Endothelial cell (in vitro differentiated cells): Measurements from ENCODE around the gene WDR17. TPM values are rescaled to one million over a fixed set of nuclear protein-coding genes. Genes with fewer than 3 reads are reported as not detected.

ENCODE experiments used
- DNase-seq: peaks from one replicate; pipeline ENCODE4 v3.0.0; 2021; ENCODE audit warnings: low spot score
- H3K27ac Mint-ChIP-seq: one replicate; pipeline ENCODE4 v1.8.0; 2021; ENCODE audit warnings: mixed read lengths, inconsistent platforms; ENCODE audit not compliant: unreplicated experiment
- H3K27me3 Mint-ChIP-seq: one replicate; pipeline ENCODE4 v1.8.0; 2021; ENCODE audit warnings: mild to moderate bottlenecking, moderate library complexity, mixed read lengths, inconsistent platforms; ENCODE audit not compliant: unreplicated experiment
- H3K36me3 Mint-ChIP-seq: one replicate; pipeline ENCODE4 v1.8.0; 2021; ENCODE audit warnings: mild to moderate bottlenecking, low read depth, mixed read lengths, inconsistent platforms; ENCODE audit not compliant: unreplicated experiment
- H3K4me1 Mint-ChIP-seq: one replicate; pipeline ENCODE4 v1.8.0; 2021; ENCODE audit warnings: mild to moderate bottlenecking, mixed read lengths, inconsistent platforms; ENCODE audit not compliant: unreplicated experiment
- H3K4me3 Mint-ChIP-seq: one replicate; pipeline ENCODE4 v1.8.0; 2021; ENCODE audit warnings: mild to moderate bottlenecking, mixed read lengths, inconsistent platforms; ENCODE audit not compliant: unreplicated experiment
- H3K9me3 Mint-ChIP-seq: one replicate; pipeline ENCODE4 v1.8.0; 2021; ENCODE audit warnings: mixed read lengths, inconsistent platforms; ENCODE audit not compliant: unreplicated experiment
- total RNA-seq: library from RNA; stranded (reverse); fragmentation: NEBNext Ultra II Directional; extraction: Animal tissue kit (Norgen Biotek cat#: 25700); gene quantifications from one replicate; pipeline ENCODE4 v1.2.1, GENCODE V29; 2021; ENCODE audit not compliant: unreplicated experiment
- TF ChIP-seq, protein P1 (sequence below): fragments of 200-600 bp; sonication (generic); IDR thresholded peaks from one replicate; pipeline ENCODE4 v1.5.0; 2021; ENCODE audit warnings: antibody characterized with exemption; ENCODE audit not compliant: unreplicated experiment

WDR17 gene
- total RNA-seq, 1 donor from 2014 or later = 0.64 TPM

DNA sequence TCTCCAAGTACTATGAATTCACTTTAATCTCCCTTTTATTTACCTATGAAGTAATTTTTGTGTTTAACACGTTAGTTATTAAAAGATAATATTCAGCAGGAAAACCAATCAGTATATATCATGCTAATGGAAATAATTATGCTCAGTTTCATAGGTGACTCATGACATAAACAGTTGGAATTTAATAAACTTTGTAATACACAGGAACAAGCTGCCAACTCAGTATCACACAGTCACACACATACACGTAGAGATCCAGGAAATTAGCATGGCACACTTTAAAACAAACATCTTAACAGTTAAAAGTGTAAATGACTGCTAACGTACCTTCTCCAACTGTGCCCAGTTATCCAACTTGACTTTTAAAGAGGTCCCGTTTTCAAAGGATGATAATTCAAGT is 127.5 kb downstream of the WDR17 start:
- no peak for DNase-seq
- TF ChIP-seq, protein P1, sequence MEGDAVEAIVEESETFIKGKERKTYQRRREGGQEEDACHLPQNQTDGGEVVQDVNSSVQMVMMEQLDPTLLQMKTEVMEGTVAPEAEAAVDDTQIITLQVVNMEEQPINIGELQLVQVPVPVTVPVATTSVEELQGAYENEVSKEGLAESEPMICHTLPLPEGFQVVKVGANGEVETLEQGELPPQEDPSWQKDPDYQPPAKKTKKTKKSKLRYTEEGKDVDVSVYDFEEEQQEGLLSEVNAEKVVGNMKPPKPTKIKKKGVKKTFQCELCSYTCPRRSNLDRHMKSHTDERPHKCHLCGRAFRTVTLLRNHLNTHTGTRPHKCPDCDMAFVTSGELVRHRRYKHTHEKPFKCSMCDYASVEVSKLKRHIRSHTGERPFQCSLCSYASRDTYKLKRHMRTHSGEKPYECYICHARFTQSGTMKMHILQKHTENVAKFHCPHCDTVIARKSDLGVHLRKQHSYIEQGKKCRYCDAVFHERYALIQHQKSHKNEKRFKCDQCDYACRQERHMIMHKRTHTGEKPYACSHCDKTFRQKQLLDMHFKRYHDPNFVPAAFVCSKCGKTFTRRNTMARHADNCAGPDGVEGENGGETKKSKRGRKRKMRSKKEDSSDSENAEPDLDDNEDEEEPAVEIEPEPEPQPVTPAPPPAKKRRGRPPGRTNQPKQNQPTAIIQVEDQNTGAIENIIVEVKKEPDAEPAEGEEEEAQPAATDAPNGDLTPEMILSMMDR = no peak
- Mint-ChIP-seq H3K4me1 (peaks cover 3% of the 10 kb centered on the region), H3K36me3 (no peaks in the 10 kb centered on the region), H3K27ac (no peak overlapping the region), H3K4me3 (no peak overlapping the region), H3K9me3 (no peaks in the 10 kb centered on the region), H3K27me3 (no peaks in the 10 kb centered on the region)

- DNase-seq = no peak
- Mint-ChIP-seq H3K27ac (no peak overlapping the region), H3K36me3 (no peaks in the 10 kb centered on the region), H3K4me1 (peaks cover 3% of the 10 kb centered on the region), H3K9me3 (no peaks in the 10 kb centered on the region), H3K4me3 (no peak overlapping the region), H3K27me3 (no peaks in the 10 kb centered on the region)
- TF ChIP-seq, protein P1 = no peak
These were observed 128.3 kb downstream of the WDR17 start for GRCh38 chr4:176193938-176194337.

DNA sequence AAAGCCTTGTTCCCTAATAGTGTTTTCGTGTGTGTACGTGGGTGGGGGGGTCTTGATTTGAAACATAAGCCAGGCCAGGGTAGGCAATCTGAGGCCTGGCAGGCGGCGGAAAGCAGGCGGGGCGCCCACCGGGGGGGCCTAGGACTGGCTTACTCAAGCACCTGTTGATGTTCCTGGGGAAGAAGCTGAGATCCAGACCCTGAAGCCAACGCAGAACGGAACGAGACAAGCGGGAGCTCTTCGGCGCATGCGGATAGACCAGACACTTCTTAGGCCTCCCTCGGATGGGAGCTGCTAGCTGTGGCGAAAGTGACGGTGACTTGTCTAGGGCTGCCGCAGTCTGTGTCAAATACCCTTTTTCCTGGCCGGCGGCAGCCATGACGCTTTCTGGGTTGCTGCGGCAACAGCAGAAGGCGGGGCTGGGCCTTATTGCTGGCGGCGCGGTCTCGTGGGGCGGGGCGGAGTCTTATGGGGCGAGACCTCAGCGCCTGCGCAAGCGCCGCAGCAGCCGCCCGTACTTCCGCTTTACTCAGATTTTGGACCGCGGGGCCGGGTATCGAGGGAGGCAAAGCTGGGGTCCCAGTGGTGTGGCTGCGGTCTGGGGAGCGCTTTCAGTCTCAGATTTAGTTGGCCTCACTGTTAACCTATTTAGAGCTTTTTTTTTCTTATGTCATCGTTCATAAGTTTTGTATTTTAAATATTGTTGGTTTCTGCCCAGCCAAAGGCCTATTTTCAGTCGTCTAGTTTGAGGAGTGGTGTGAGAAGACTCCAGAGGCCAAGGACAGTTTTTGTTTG is 129.7 kb downstream of the WDR17 start, which contains the start of gene SPATA4:
Gene SPATA4, minus strand, starts transcription at position 402 of the 795 bp plus-strand sequence. Its CDS starts 23 bp downstream, at position 379.
- H3K36me3 Mint-ChIP-seq = no peaks in the 10 kb centered on the region
- H3K9me3 Mint-ChIP-seq = no peaks in the 10 kb centered on the region
- peak; percentile 93 for DNase-seq
- peak within 1 kb of the TSS; percentile 85 for H3K4me3 Mint-ChIP-seq
- peak within 1 kb of the TSS; percentile 54 for H3K27ac Mint-ChIP-seq
- peaks cover 3% of the 10 kb centered on the region for H3K4me1 Mint-ChIP-seq
- TF ChIP-seq, protein P1 = no peak
- H3K27me3 Mint-ChIP-seq = no peaks in the 10 kb centered on the region

GRCh38 chr4:176198316-176198903 is 132.8 kb downstream of the WDR17 start:
- TF ChIP-seq, protein P1 = no peak
- DNase-seq = no peak
- Mint-ChIP-seq H3K27ac (no peak overlapping the region), H3K4me1 (peaks cover 3% of the 10 kb centered on the region), H3K9me3 (no peaks in the 10 kb centered on the region), H3K27me3 (peaks cover 1% of the 10 kb centered on the region), H3K36me3 (no peaks in the 10 kb centered on the region), H3K4me3 (no peak overlapping the region)

DNA sequence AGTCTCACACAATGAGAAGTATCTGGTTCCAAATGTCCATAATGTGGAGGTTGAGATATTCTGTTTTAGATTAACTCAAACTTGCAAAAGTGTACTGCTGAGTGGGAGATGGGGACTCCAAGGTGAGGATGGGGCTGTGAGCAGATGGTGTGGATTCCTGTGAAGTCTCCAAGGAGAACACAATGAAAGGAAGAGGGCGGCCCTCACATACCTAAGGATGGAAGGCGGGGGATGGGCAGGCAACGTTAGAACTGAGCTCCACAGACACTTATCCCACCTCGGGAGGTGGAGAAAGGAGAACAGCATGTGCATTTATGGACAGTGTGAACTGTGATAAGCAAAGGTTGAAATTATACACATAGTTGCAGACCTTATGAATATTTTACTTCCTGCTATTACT is 139.7 kb downstream of the WDR17 start:
- DNase-seq = peak; percentile 11
- H3K27ac Mint-ChIP-seq = peak overlapping the region; percentile 59
- TF ChIP-seq, protein P1 = no peak
- no peak overlapping the region for H3K4me3 Mint-ChIP-seq
- H3K27me3 Mint-ChIP-seq = peaks cover 2% of the 10 kb centered on the region
- H3K36me3 Mint-ChIP-seq = no peaks in the 10 kb centered on the region
- peaks cover 8% of the 10 kb centered on the region for H3K4me1 Mint-ChIP-seq
- no peaks in the 10 kb centered on the region for H3K9me3 Mint-ChIP-seq
